GM19455 (cell line): Measurements from ENCODE around the gene ZNF678.
"Not testable (repeated sequence)": the region's sequence is repeated elsewhere in the genome, so short reads cannot be mapped to it uniquely, and the experiment has no call there.

Experiments
- ATAC-seq: cut with Tn5 transposase; IDR thresholded peaks from one replicate; pipeline ENCODE4 v1.9.1; 2021; ENCODE audit not compliant: unreplicated experiment

The ZNF678 gene

GRCh38 chr1:227549892-227550291 lies 13.5 kb upstream of the ZNF678 start:
- ATAC-seq: no peak

- not testable (repeated sequence) for ATAC-seq
Measured at GRCh38 chr1:227551881-227552280, 11.5 kb upstream of the ZNF678 start.

- no peak for ATAC-seq
Measured at GRCh38 chr1:227556288-227556687, 7.1 kb upstream of the ZNF678 start.

- no peak for ATAC-seq
Measured at GRCh38 chr1:227557962-227558725, 5.2 kb upstream of the ZNF678 start.

GRCh38 chr1:227558732-227559262 lies 4.6 kb upstream of the ZNF678 start:
- no peak for ATAC-seq

- no peak for ATAC-seq
Measured at GRCh38 chr1:227559499-227559898, 3.9 kb upstream of the ZNF678 start.

GRCh38 chr1:227559926-227560325 lies 3.4 kb upstream of the ZNF678 start:
- ATAC-seq: no peak

- ATAC-seq: no peak
Measured at GRCh38 chr1:227560393-227561173, 2.8 kb upstream of the ZNF678 start.

- ATAC-seq: no peak
Measured at GRCh38 chr1:227561241-227561907, 2.0 kb upstream of the ZNF678 start.

- ATAC-seq: no peak
Measured at GRCh38 chr1:227562037-227562436, 1.3 kb upstream of the ZNF678 start.

- ATAC-seq: no peak
Measured at GRCh38 chr1:227562933-227563323, 428 bp upstream of the ZNF678 start.

- no peak for ATAC-seq
Measured at GRCh38 chr1:227567256-227567655, 3.9 kb downstream of the ZNF678 start.

- ATAC-seq: no peak
Measured at GRCh38 chr1:227568593-227568992, 5.2 kb downstream of the ZNF678 start.

- no peak for ATAC-seq
Measured at GRCh38 chr1:227572752-227573151, 9.4 kb downstream of the ZNF678 start.

- ATAC-seq: no peak
Measured at GRCh38 chr1:227574926-227575325, 11.6 kb downstream of the ZNF678 start.

GRCh38 chr1:227576189-227576588 lies 12.8 kb downstream of the ZNF678 start:
- no peak for ATAC-seq

GRCh38 chr1:227577500-227577899 lies 14.1 kb downstream of the ZNF678 start:
- ATAC-seq: no peak

GRCh38 chr1:227583354-227583753 lies 20.0 kb downstream of the ZNF678 start:
- ATAC-seq: no peak

GRCh38 chr1:227586733-227587132 lies 23.4 kb downstream of the ZNF678 start:
- no peak for ATAC-seq

GRCh38 chr1:227587968-227588367 lies 24.6 kb downstream of the ZNF678 start:
- ATAC-seq: no peak

GRCh38 chr1:227588769-227589168 lies 25.4 kb downstream of the ZNF678 start:
- ATAC-seq: not testable (repeated sequence)
